ENCODE measurements around the gene ALDH1B1.

GRCh38 chr9:38367898-38368297, 24.6 kb upstream of the ALDH1B1 start:
- TF ChIP-seq ZBTB33 (CRISPR knock-in tag; IDR thresholded peaks at IDR 0.05) (no peak), ZFX (CRISPR knock-in tag; IDR thresholded peaks at IDR 0.05) (no peak), TCF7L2 (IDR thresholded peaks at IDR 0.05; ENCODE audit: low read depth, low read length) (no peak), ZNF780A (CRISPR knock-in tag; IDR thresholded peaks at IDR 0.05) (no peak), E2F6 (IDR thresholded peaks at IDR 0.05; ENCODE audit: borderline replicate concordance in 1 of 2, extremely low read depth in 1 of 2, insufficient read depth in 1 of 2, insufficient read length in 1 of 2, low read depth in 1 of 2, low read length in 1 of 2, poor library complexity in 1 of 2, severe bottlenecking in 1 of 2) (no peak), NFYB (IDR thresholded peaks at IDR 0.05; ENCODE audit: extremely low read depth, insufficient read length) (no peak), E2F1 (CRISPR knock-in tag; IDR thresholded peaks at IDR 0.05) (no peak), MYBL2 (IDR thresholded peaks at IDR 0.05; ENCODE audit: low read depth) (no peak), MYBL2 (CRISPR knock-in tag; IDR thresholded peaks at IDR 0.05; ENCODE audit: borderline replicate concordance) (no peak), CREB3L1 (IDR thresholded peaks at IDR 0.05; ENCODE audit: borderline replicate concordance, low read depth) (no peak), CEBPB (tag; IDR thresholded peaks at IDR 0.05) (no peak)
